H9 (cell line): ENCODE results near the gene CXCL5. TPM values are rescaled to one million over a fixed set of nuclear protein-coding genes. Genes with fewer than 3 reads are reported as not detected.

ENCODE experiments used
- DNase-seq: peaks from one replicate; pipeline ENCODE4 v3.0.0-alpha.2; 2017
- H2AFZ ChIP-seq: one replicate; pipeline ENCODE4 v1.6.1; 2013; ENCODE audit warnings: mild to moderate bottlenecking, low read length, control low read depth, moderate library complexity
- H2AK5ac ChIP-seq: 2 replicates; pipeline ENCODE4 v1.6.1; 2013; ENCODE audit warnings: low read length, control low read depth, mixed read lengths; ENCODE audit not compliant: insufficient read length
- H2BK120ac ChIP-seq: one replicate; pipeline ENCODE4 v1.6.1; 2013; ENCODE audit warnings: low read depth, mild to moderate bottlenecking, low read length, control low read depth, inconsistent platforms; ENCODE audit not compliant: poor library complexity, severe bottlenecking
- H2BK12ac ChIP-seq: 2 replicates; pipeline ENCODE4 v1.6.1; 2013; ENCODE audit warnings: low read length, control low read depth, mixed read lengths, low read depth; ENCODE audit not compliant: insufficient read length
- H2BK15ac ChIP-seq: 2 replicates; pipeline ENCODE4 v1.6.1; 2013; ENCODE audit warnings: low read depth, low read length, control low read depth
- H2BK20ac ChIP-seq: one replicate; pipeline ENCODE4 v1.6.1; 2013; ENCODE audit warnings: low read depth, mild to moderate bottlenecking, low read length, control low read depth, inconsistent platforms; ENCODE audit not compliant: poor library complexity, severe bottlenecking
- H2BK5ac ChIP-seq: 2 replicates; pipeline ENCODE4 v1.6.1; 2013; ENCODE audit warnings: low read length, control low read depth, mixed read lengths; ENCODE audit not compliant: insufficient read length
- H3K14ac ChIP-seq: 2 replicates; pipeline ENCODE4 v1.6.1; 2013; ENCODE audit warnings: low read length, control low read depth; ENCODE audit not compliant: insufficient read depth
- H3K18ac ChIP-seq: 2 replicates; pipeline ENCODE4 v1.6.1; 2013; ENCODE audit warnings: low read depth, mild to moderate bottlenecking, mixed read lengths, low read length, control low read depth; ENCODE audit not compliant: insufficient read length
- H3K23ac ChIP-seq: 2 replicates; pipeline ENCODE4 v1.6.1; 2013; ENCODE audit warnings: low read length, control low read depth, mixed read lengths, low read depth; ENCODE audit not compliant: insufficient read length
- H3K23me2 ChIP-seq: 2 replicates; pipeline ENCODE4 v1.6.1; 2013; ENCODE audit warnings: low read depth, mild to moderate bottlenecking, mixed read lengths, low read length, control low read depth; ENCODE audit not compliant: insufficient read length, poor library complexity, severe bottlenecking
- H3K27ac ChIP-seq: 2 replicates; pipeline ENCODE4 v1.5.1; 2013; ENCODE audit warnings: low read length, control low read depth, mixed read lengths, low read depth; ENCODE audit not compliant: insufficient read length
- H3K27me3 ChIP-seq: 2 replicates; pipeline ENCODE4 v1.6.1; 2013; ENCODE audit warnings: low read length, control low read depth, inconsistent platforms; ENCODE audit not compliant: insufficient read depth
- H3K4ac ChIP-seq: 2 replicates; pipeline ENCODE4 v1.6.1; 2013; ENCODE audit warnings: low read depth, mild to moderate bottlenecking, control low read depth, inconsistent platforms, low read length, moderate library complexity
- H3K4me1 ChIP-seq: 2 replicates; pipeline ENCODE4 v1.6.1; 2013; ENCODE audit warnings: low read length, control low read depth, inconsistent platforms; ENCODE audit not compliant: insufficient read depth
- H3K4me2 ChIP-seq: 2 replicates; pipeline ENCODE4 v1.6.1; 2013; ENCODE audit warnings: low read length, control low read depth, mixed read lengths; ENCODE audit not compliant: insufficient read length, insufficient read depth
- H3K56ac ChIP-seq: 2 replicates; pipeline ENCODE4 v1.6.1; 2013; ENCODE audit warnings: low read depth, mild to moderate bottlenecking, mixed read lengths, low read length, control low read depth; ENCODE audit not compliant: insufficient read length
- H3K79me1 ChIP-seq: 2 replicates; pipeline ENCODE4 v1.6.1; 2013; ENCODE audit warnings: low read depth, mild to moderate bottlenecking, moderate library complexity, low read length, control low read depth, inconsistent platforms; ENCODE audit not compliant: insufficient read depth, poor library complexity, severe bottlenecking
- H3K79me2 ChIP-seq: 2 replicates; pipeline ENCODE4 v1.6.1; 2013; ENCODE audit warnings: low read length, control low read depth, inconsistent platforms; ENCODE audit not compliant: insufficient read depth
- H3K9ac ChIP-seq: 2 replicates; pipeline ENCODE4 v1.6.1; 2013; ENCODE audit warnings: low read length, control low read depth, mixed read lengths; ENCODE audit not compliant: insufficient read length; ENCODE audit errors: extremely low read depth
- H3K9me3 ChIP-seq: one replicate; pipeline ENCODE4 v1.6.1; 2013; ENCODE audit warnings: low read depth, low read length, inconsistent platforms; ENCODE audit not compliant: control insufficient read depth
- H3T11ph ChIP-seq: one replicate; pipeline ENCODE4 v1.6.1; 2013; ENCODE audit warnings: mild to moderate bottlenecking, low read length, control low read depth, inconsistent platforms
- H4K20me1 ChIP-seq: one replicate; pipeline ENCODE4 v1.6.1; 2013; ENCODE audit not compliant: control insufficient read depth, insufficient read length, insufficient read depth
- H4K5ac ChIP-seq: 2 replicates; pipeline ENCODE4 v1.6.1; 2013; ENCODE audit warnings: low read depth, mild to moderate bottlenecking, mixed read lengths, low read length, control low read depth; ENCODE audit not compliant: insufficient read length
- H4K8ac ChIP-seq: replicated peaks from 2 replicates; pipeline ENCODE4 v1.6.1; 2013; ENCODE audit warnings: low read length, control low read depth, mixed read lengths, low read depth; ENCODE audit not compliant: insufficient read length
- H4K91ac ChIP-seq: 2 replicates; pipeline ENCODE4 v1.6.1; 2013; ENCODE audit warnings: low read depth, mild to moderate bottlenecking, moderate library complexity, mixed read lengths, low read length, control low read depth; ENCODE audit not compliant: insufficient read length
- H3K27ac Mint-ChIP-seq, 3 experiments: 2 replicates in 2 of 3; 3 replicates in 1 of 3; pipeline ENCODE4 v1.8.0; 2020 to 2021; ENCODE audit warnings: mixed read lengths in 3 of 3, mild to moderate bottlenecking in 1 of 3, moderate library complexity in 1 of 3
- H3K27me3 Mint-ChIP-seq: 2 replicates; pipeline ENCODE4 v1.8.0; 2021; ENCODE audit warnings: low read depth, mild to moderate bottlenecking, moderate library complexity, mixed read lengths
- H3K36me3 Mint-ChIP-seq, 3 experiments: 2 replicates in 2 of 3; 3 replicates in 1 of 3; pipeline ENCODE4 v1.8.0; 2020 to 2021; ENCODE audit warnings: low read depth in 3 of 3, mixed read lengths in 3 of 3; ENCODE audit not compliant: insufficient read depth in 1 of 3
- H3K4me1 Mint-ChIP-seq, 2 experiments: 2 replicates each; pipeline ENCODE4 v1.8.0; 2020; ENCODE audit warnings: mixed read lengths in 2 of 2
- H3K4me3 Mint-ChIP-seq, 2 experiments: 2 replicates in 1 of 2; 3 replicates in 1 of 2; pipeline ENCODE4 v1.8.0; 2020 to 2021; ENCODE audit warnings: mild to moderate bottlenecking in 2 of 2, mixed read lengths in 2 of 2, moderate library complexity in 1 of 2
- H3K9me3 Mint-ChIP-seq, 2 experiments: 2 replicates in 1 of 2; 3 replicates in 1 of 2; pipeline ENCODE4 v1.8.0; 2020; ENCODE audit warnings: mild to moderate bottlenecking in 2 of 2, mixed read lengths in 2 of 2, moderate library complexity in 1 of 2
- CTCF ChIP-seq: fragments of 200-600 bp; sonication (generic); conservative IDR thresholded peaks from 3 replicates; pipeline ENCODE4 v1.8.0; 2021; ENCODE audit warnings: antibody characterized with exemption, mild to moderate bottlenecking
- total RNA-seq: library from RNA; stranded (reverse); gene quantifications from 2 replicates; pipeline ENCODE4 v1.2.1, GENCODE V29; 2021

Gene CXCL5
- total RNA-seq, 1 experiment from 2014 or later: 9.2 TPM

- H3K4me1 ChIP-seq: no peaks in the 10 kb centered on the region
- H3K4ac ChIP-seq: no peak overlapping the region
- no peaks in the 10 kb centered on the region for H3K79me1 ChIP-seq
- no peak for DNase-seq
- H3K23ac ChIP-seq: no peak overlapping the region
- no peak overlapping the region for H2BK120ac ChIP-seq
- no peaks in the 10 kb centered on the region for H4K20me1 ChIP-seq
- H4K5ac ChIP-seq: no peak overlapping the region
- no peaks in the 10 kb centered on the region for H3K23me2 ChIP-seq
- no peak overlapping the region for H3K9ac ChIP-seq
- no peak overlapping the region for H3K14ac ChIP-seq
- no peak overlapping the region for H3K27ac ChIP-seq
- H3K36me3 Mint-ChIP-seq: peaks cover 0 to 5% (median 0%) of the 10 kb centered on the region in 3 experiments; a peak in 1 of 7 replicates
- H3K9me3 ChIP-seq: no peaks in the 10 kb centered on the region
- H2BK20ac ChIP-seq: no peak overlapping the region
- H2BK12ac ChIP-seq: no peak overlapping the region
- no peak overlapping the region for H4K91ac ChIP-seq
- H3K27ac Mint-ChIP-seq: no peak overlapping the region
- no peak overlapping the region for H3K18ac ChIP-seq
- no peaks in the 10 kb centered on the region for H3K27me3 Mint-ChIP-seq
- H2BK5ac ChIP-seq: no peak overlapping the region
- peaks cover 0 to 3% of the 10 kb centered on the region in 2 experiments; a peak in 1 of 5 replicates for H3K9me3 Mint-ChIP-seq
- no peak overlapping the region for H3K4me2 ChIP-seq
- H3K4me3 Mint-ChIP-seq: no peak overlapping the region
- H2BK15ac ChIP-seq: no peak overlapping the region
- no peaks in the 10 kb centered on the region for H3K4me1 Mint-ChIP-seq
- no peak overlapping the region for H3T11ph ChIP-seq
- H3K27me3 ChIP-seq: no peaks in the 10 kb centered on the region
- no peak for TF ChIP-seq CTCF
- no peak overlapping the region for H4K8ac ChIP-seq
- H2AFZ ChIP-seq: no peak overlapping the region
- no peak overlapping the region for H2AK5ac ChIP-seq
- no peaks in the 10 kb centered on the region for H3K79me2 ChIP-seq
- no peak overlapping the region for H3K56ac ChIP-seq
Measured at GRCh38 chr4:74030285-74030684, 31.8 kb upstream of the CXCL5 start.
